ENCODE measurements around the gene IPO4. TPM values are rescaled to one million over a fixed set of nuclear protein-coding genes. Genes with fewer than 3 reads are reported as not detected.

IPO4 gene
- total RNA-seq, 2 donors from 2014 or later, result 12.1 to 15.7 TPM

GRCh38 chr14:24235804-24236688 is 47.4 kb upstream of the IPO4 start:
- H3K27me3 ChIP-seq, result no peaks in the 10 kb centered on the region
- H3K36me3 ChIP-seq, result peaks cover 56% of the 10 kb centered on the region
- no peak for DNase-seq (ENCODE audit: low spot score)
- no peak overlapping the region for H3K4me3 ChIP-seq
- no peaks in the 10 kb centered on the region for H3K9me3 ChIP-seq
- H3K4me1 ChIP-seq, result peaks cover 0 to 46% of the 10 kb centered on the region in 2 donors
- no peak for TF ChIP-seq CTCF (IDR thresholded peaks at IDR 0.05)
- H3K27ac ChIP-seq, result no peak overlapping the region

- TF ChIP-seq CTCF (IDR thresholded peaks at IDR 0.05), result no peak
- Histone ChIP-seq H3K27me3 (no peaks in the 10 kb centered on the region), H3K4me3 (no peak overlapping the region), H3K36me3 (peaks cover 39% of the 10 kb centered on the region), H3K27ac (no peak overlapping the region), H3K9me3 (no peaks in the 10 kb centered on the region), H3K4me1 (peaks cover 0 to 34% of the 10 kb centered on the region in 2 donors)
- no peak for DNase-seq (ENCODE audit: low spot score)
Observed at GRCh38 chr14:24234095-24235005, 45.7 kb upstream of the IPO4 start.

- H3K27me3 ChIP-seq, result no peaks in the 10 kb centered on the region
- H3K36me3 ChIP-seq, result peaks cover 31% of the 10 kb centered on the region
- no peak for TF ChIP-seq CTCF (IDR thresholded peaks at IDR 0.05)
- no peak for DNase-seq (ENCODE audit: low spot score)
- no peaks in the 10 kb centered on the region for H3K9me3 ChIP-seq
- H3K4me1 ChIP-seq, result peaks cover 0 to 28% of the 10 kb centered on the region in 2 donors
- H3K4me3 ChIP-seq, result peak overlapping the region; percentile 86 to 95
- peak overlapping the region; percentile 86 to 92 for H3K27ac ChIP-seq
Observed at GRCh38 chr14:24233538-24233866, 44.9 kb upstream of the IPO4 start.

- Histone ChIP-seq H3K27me3 (no peaks in the 10 kb centered on the region), H3K4me3 (peak within 1 kb of the TSS; percentile 86 to 95), H3K4me1 (peaks cover 0 to 28% of the 10 kb centered on the region in 2 donors), H3K9me3 (no peaks in the 10 kb centered on the region), H3K36me3 (peaks cover 29% of the 10 kb centered on the region), H3K27ac (peak within 1 kb of the TSS; percentile 86 to 92)
- no peak for TF ChIP-seq CTCF (IDR thresholded peaks at IDR 0.05)
- no peak for DNase-seq (ENCODE audit: low spot score)
Observed at GRCh38 chr14:24232645-24233537, 44.3 kb upstream of the IPO4 start, which contains the start of gene GMPR2. Gene GMPR2, plus strand, starts transcription at chr14:24232929. Its CDS starts 325 bp downstream, at chr14:24233254.

GRCh38 chr14:24232121-24232644 is 43.6 kb upstream of the IPO4 start, which contains the start of gene NEDD8:
Gene NEDD8, minus strand, starts transcription at chr14:24232367. Its CDS starts 100 bp downstream, at chr14:24232267.
- no peak for TF ChIP-seq CTCF (IDR thresholded peaks at IDR 0.05)
- peak; percentile 97 for DNase-seq (ENCODE audit: low spot score)
- H3K27me3 ChIP-seq, result no peaks in the 10 kb centered on the region
- H3K9me3 ChIP-seq, result no peaks in the 10 kb centered on the region
- H3K4me1 ChIP-seq, result peaks cover 0 to 28% of the 10 kb centered on the region in 2 donors
- H3K36me3 ChIP-seq, result peaks cover 27% of the 10 kb centered on the region
- H3K27ac ChIP-seq, result peak within 1 kb of the TSS; percentile 86 to 92
- H3K4me3 ChIP-seq, result peak within 1 kb of the TSS; percentile 86 to 95

Measured in right atrium auricular region (tissue), 2 donors.